ENCODE data around the gene RBM10. TPM values are rescaled to one million over a fixed set of nuclear protein-coding genes. Genes with fewer than 3 reads are reported as not detected.
"Not testable (repeated sequence)": the region's sequence is repeated elsewhere in the genome, so short reads cannot be mapped to it uniquely, and the experiment has no call there.

The RBM10 gene
- total and polyA plus RNA-seq, 2 donors (not counting 1 experiment from before 2014, with no cell fraction given), result 14.9 to 50.0 TPM

GRCh38 chrX:47129157-47129898 is 15.7 kb upstream of the RBM10 start:
- H3K27me3 ChIP-seq (ENCODE audit: control insufficient read depth, insufficient read depth, low read length), result no peaks in the 10 kb centered on the region
- no peaks in the 10 kb centered on the region for H3K4me1 ChIP-seq (ENCODE audit: control insufficient read depth, extremely low read depth, insufficient read depth, low read length)
- H3K9ac ChIP-seq (ENCODE audit: insufficient read depth, low read length), result peak overlapping the region; percentile 58
- DNase-seq (ENCODE audit: low read depth in 2 of 2), result peak; percentile 96 to 97
- peak overlapping the region; percentile 84 for H2AFZ ChIP-seq (ENCODE audit: low read length)
- peak overlapping the region; percentile 77 for H3K27ac ChIP-seq (ENCODE audit: insufficient read depth, low read length)
- peak overlapping the region; percentile 56 to 80 (median 68) for H3K4me3 ChIP-seq (replicated peaks in 1 of 4; ENCODE audit: control extremely low read depth in 1 of 4, insufficient read depth in 1 of 4, low read depth in 3 of 4, low read length in 4 of 4)
- H4K20me1 ChIP-seq (ENCODE audit: control insufficient read depth, extremely low read depth, insufficient read depth, low read length), result no peaks in the 10 kb centered on the region
- H3K36me3 ChIP-seq (ENCODE audit: control insufficient read depth, insufficient read depth, low read length), result no peaks in the 10 kb centered on the region
- no peaks in the 10 kb centered on the region for H3K79me2 ChIP-seq (ENCODE audit: control insufficient read depth, insufficient read depth, low read length)
- TF ChIP-seq EZH2 (IDR thresholded peaks at IDR 0.05; ENCODE audit: low read length, missing control alignments) (no peak), CTCF (conservative IDR thresholded peaks at IDR 0.05 in 1 of 2, IDR thresholded peaks at IDR 0.05 in 1 of 2; ENCODE audit: low read depth in 1 of 2, low read length in 2 of 2) (no peak)
- no peaks in the 10 kb centered on the region for H3K9me3 ChIP-seq (ENCODE audit: control insufficient read depth, insufficient read depth, low read depth, low read length)
- H3K4me2 ChIP-seq (ENCODE audit: extremely low read depth, insufficient read depth, low read length), result peak overlapping the region; percentile 40

GRCh38 chrX:47129899-47130358 is 15.1 kb upstream of the RBM10 start:
- Histone ChIP-seq H3K9ac (ENCODE audit: insufficient read depth, low read length) (no peak overlapping the region), H3K27ac (ENCODE audit: insufficient read depth, low read length) (peak overlapping the region; percentile 43), H3K27me3 (ENCODE audit: control insufficient read depth, insufficient read depth, low read length) (no peaks in the 10 kb centered on the region), H3K9me3 (ENCODE audit: control insufficient read depth, insufficient read depth, low read depth, low read length) (no peaks in the 10 kb centered on the region), H3K79me2 (ENCODE audit: control insufficient read depth, insufficient read depth, low read length) (no peaks in the 10 kb centered on the region), H3K36me3 (ENCODE audit: control insufficient read depth, insufficient read depth, low read length) (no peaks in the 10 kb centered on the region), H3K4me3 (replicated peaks in 1 of 4; ENCODE audit: control extremely low read depth in 1 of 4, insufficient read depth in 1 of 4, low read depth in 3 of 4, low read length in 4 of 4) (peak overlapping the region; percentile 34 to 80 (median 55)), H2AFZ (ENCODE audit: low read length) (no peak overlapping the region), H4K20me1 (ENCODE audit: control insufficient read depth, extremely low read depth, insufficient read depth, low read length) (no peaks in the 10 kb centered on the region), H3K4me2 (ENCODE audit: extremely low read depth, insufficient read depth, low read length) (peak overlapping the region; percentile 51), H3K4me1 (ENCODE audit: control insufficient read depth, extremely low read depth, insufficient read depth, low read length) (no peaks in the 10 kb centered on the region)
- TF ChIP-seq EZH2 (IDR thresholded peaks at IDR 0.05; ENCODE audit: low read length, missing control alignments) (no peak), CTCF (conservative IDR thresholded peaks at IDR 0.05 in 1 of 2, IDR thresholded peaks at IDR 0.05 in 1 of 2; ENCODE audit: low read depth in 1 of 2, low read length in 2 of 2) (no peak)
- DNase-seq (ENCODE audit: low read depth in 2 of 2), result peak in 1 of 2 donors; percentile 4

GRCh38 chrX:47133493-47133892 is 11.5 kb upstream of the RBM10 start:
- no peak overlapping the region for H3K4me2 ChIP-seq (ENCODE audit: extremely low read depth, insufficient read depth, low read length)
- no peak for TF ChIP-seq CTCF (conservative IDR thresholded peaks at IDR 0.05 in 1 of 2, IDR thresholded peaks at IDR 0.05 in 1 of 2; ENCODE audit: low read depth in 1 of 2, low read length in 2 of 2)
- TF ChIP-seq EZH2 (IDR thresholded peaks at IDR 0.05; ENCODE audit: low read length, missing control alignments), result no peak
- no peaks in the 10 kb centered on the region for H3K79me2 ChIP-seq (ENCODE audit: control insufficient read depth, insufficient read depth, low read length)
- no peaks in the 10 kb centered on the region for H3K9me3 ChIP-seq (ENCODE audit: control insufficient read depth, insufficient read depth, low read depth, low read length)
- H2AFZ ChIP-seq (ENCODE audit: low read length), result no peak overlapping the region
- no peaks in the 10 kb centered on the region for H3K27me3 ChIP-seq (ENCODE audit: control insufficient read depth, insufficient read depth, low read length)
- H3K9ac ChIP-seq (ENCODE audit: insufficient read depth, low read length), result no peak overlapping the region
- H3K27ac ChIP-seq (ENCODE audit: insufficient read depth, low read length), result no peak overlapping the region
- no peak for DNase-seq (ENCODE audit: low read depth in 2 of 2)
- H3K4me1 ChIP-seq (ENCODE audit: control insufficient read depth, extremely low read depth, insufficient read depth, low read length), result no peaks in the 10 kb centered on the region
- no peak overlapping the region for H3K4me3 ChIP-seq (replicated peaks in 1 of 4; ENCODE audit: control extremely low read depth in 1 of 4, insufficient read depth in 1 of 4, low read depth in 3 of 4, low read length in 4 of 4)
- H3K36me3 ChIP-seq (ENCODE audit: control insufficient read depth, insufficient read depth, low read length), result no peaks in the 10 kb centered on the region
- H4K20me1 ChIP-seq (ENCODE audit: control insufficient read depth, extremely low read depth, insufficient read depth, low read length), result no peaks in the 10 kb centered on the region

- peak; percentile 54 to 77 for DNase-seq (ENCODE audit: low read depth in 2 of 2)
- H3K79me2 ChIP-seq (ENCODE audit: control insufficient read depth, insufficient read depth, low read length), result not testable (repeated sequence)
These were observed 9.4 kb upstream of the RBM10 start for GRCh38 chrX:47135650-47136049.

More at GRCh38 chrX:47135650-47136049, 9.4 kb upstream of the RBM10 start:
- not testable (repeated sequence) for H3K4me1 ChIP-seq (ENCODE audit: control insufficient read depth, extremely low read depth, insufficient read depth, low read length); H2AFZ ChIP-seq (ENCODE audit: low read length); H3K36me3 ChIP-seq (ENCODE audit: control insufficient read depth, insufficient read depth, low read length); H3K9ac ChIP-seq (ENCODE audit: insufficient read depth, low read length); H4K20me1 ChIP-seq (ENCODE audit: control insufficient read depth, extremely low read depth, insufficient read depth, low read length); H3K27me3 ChIP-seq (ENCODE audit: control insufficient read depth, insufficient read depth, low read length); H3K4me2 ChIP-seq (ENCODE audit: extremely low read depth, insufficient read depth, low read length); H3K9me3 ChIP-seq (ENCODE audit: control insufficient read depth, insufficient read depth, low read depth, low read length); H3K27ac ChIP-seq (ENCODE audit: insufficient read depth, low read length); H3K4me3 ChIP-seq (replicated peaks in 1 of 4; ENCODE audit: control extremely low read depth in 1 of 4, insufficient read depth in 1 of 4, low read depth in 3 of 4, low read length in 4 of 4)

Data from fibroblast of lung (primary cell).